RWPE2 (cell line): ENCODE results near the gene ASB15.

ENCODE experiments used
- ATAC-seq: fragments of 200-7000 bp; cut with Tn5 transposase; 3 replicates; pipeline ENCODE4 v1.9.1; 2021; ENCODE audit warnings: low read depth
- DNase-seq: peaks from one replicate; pipeline ENCODE4 v3.0.0-alpha.2; 2020; ENCODE audit warnings: low spot score
- H3K27ac ChIP-seq: fragments of 450-650 bp; 2 replicates; pipeline ENCODE4 v1.5.1; 2017; ENCODE audit warnings: mild to moderate bottlenecking; ENCODE audit not compliant: poor library complexity, severe bottlenecking
- H3K27me3 ChIP-seq: fragments of 250-450 bp; sonication (Bioruptor Pico); 2 replicates; pipeline ENCODE4 v1.5.1; 2021; ENCODE audit warnings: mild to moderate bottlenecking, moderate library complexity; ENCODE audit not compliant: insufficient read depth, poor library complexity, severe bottlenecking
- H3K36me3 ChIP-seq: fragments of 250-450 bp; sonication (Bioruptor Pico); 2 replicates; pipeline ENCODE4 v1.5.1; 2020; ENCODE audit warnings: low read depth, mild to moderate bottlenecking, moderate library complexity
- H3K4me1 ChIP-seq: fragments of 250-450 bp; sonication (Bioruptor Pico); 2 replicates; pipeline ENCODE4 v1.5.1; 2021; ENCODE audit warnings: mild to moderate bottlenecking, moderate library complexity; ENCODE audit not compliant: insufficient read depth, poor library complexity, severe bottlenecking
- H3K4me3 ChIP-seq: fragments of 250-450 bp; sonication (Bioruptor Pico); 2 replicates; pipeline ENCODE4 v1.5.1; 2021; ENCODE audit warnings: mild to moderate bottlenecking, moderate library complexity; ENCODE audit not compliant: severe bottlenecking
- H3K9me3 ChIP-seq: fragments of 250-450 bp; sonication (Bioruptor Pico); 2 replicates; pipeline ENCODE4 v1.5.1; 2021; ENCODE audit warnings: mild to moderate bottlenecking, moderate library complexity; ENCODE audit not compliant: severe bottlenecking
- TF ChIP-seq, protein P1 (sequence below): fragments of 450-650 bp; IDR thresholded peaks from one replicate; pipeline ENCODE4 v1.5.1; 2017; ENCODE audit warnings: mild to moderate bottlenecking, moderate library complexity; ENCODE audit not compliant: poor library complexity, severe bottlenecking

Gene ASB15

DNA sequence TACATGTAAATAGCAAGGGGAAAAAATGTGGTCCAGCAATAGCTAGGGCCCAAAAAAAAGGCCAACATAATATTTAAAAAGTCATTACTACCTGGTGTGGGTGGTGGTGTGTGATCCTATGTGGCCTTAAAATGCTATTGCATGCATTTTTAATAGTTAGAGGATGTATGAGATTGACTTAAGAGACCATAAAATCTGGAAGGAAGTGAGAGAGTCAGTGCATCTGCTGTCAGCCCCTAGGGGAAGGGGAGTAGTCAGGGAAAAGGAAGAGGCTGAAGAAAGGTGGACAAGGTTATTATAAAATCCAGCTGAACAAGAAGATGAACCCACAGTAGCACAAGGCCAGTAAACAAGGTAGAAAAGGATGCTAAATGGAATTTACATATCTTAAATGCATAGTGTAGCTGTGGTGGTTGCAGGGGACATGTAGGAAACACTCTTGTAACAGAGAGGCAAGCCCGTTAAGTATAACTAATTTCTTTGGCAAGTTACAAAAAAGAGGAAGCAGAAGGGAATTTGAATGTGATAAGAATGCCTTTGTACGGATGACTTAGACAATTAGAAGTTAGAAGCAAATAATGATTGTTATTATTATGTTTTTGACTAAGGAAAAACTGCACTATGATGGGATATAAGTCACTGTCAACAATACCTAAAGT is 32.1 kb upstream of the ASB15 start:
- no peak overlapping the region for H3K4me3 ChIP-seq
- DNase-seq (no peak), ATAC-seq (no peak)
- no peaks in the 10 kb centered on the region for H3K36me3 ChIP-seq
- H3K27me3 ChIP-seq = no peaks in the 10 kb centered on the region
- no peaks in the 10 kb centered on the region for H3K9me3 ChIP-seq
- no peak overlapping the region for H3K27ac ChIP-seq
- H3K4me1 ChIP-seq = peaks cover 8% of the 10 kb centered on the region
- TF ChIP-seq, protein P1, sequence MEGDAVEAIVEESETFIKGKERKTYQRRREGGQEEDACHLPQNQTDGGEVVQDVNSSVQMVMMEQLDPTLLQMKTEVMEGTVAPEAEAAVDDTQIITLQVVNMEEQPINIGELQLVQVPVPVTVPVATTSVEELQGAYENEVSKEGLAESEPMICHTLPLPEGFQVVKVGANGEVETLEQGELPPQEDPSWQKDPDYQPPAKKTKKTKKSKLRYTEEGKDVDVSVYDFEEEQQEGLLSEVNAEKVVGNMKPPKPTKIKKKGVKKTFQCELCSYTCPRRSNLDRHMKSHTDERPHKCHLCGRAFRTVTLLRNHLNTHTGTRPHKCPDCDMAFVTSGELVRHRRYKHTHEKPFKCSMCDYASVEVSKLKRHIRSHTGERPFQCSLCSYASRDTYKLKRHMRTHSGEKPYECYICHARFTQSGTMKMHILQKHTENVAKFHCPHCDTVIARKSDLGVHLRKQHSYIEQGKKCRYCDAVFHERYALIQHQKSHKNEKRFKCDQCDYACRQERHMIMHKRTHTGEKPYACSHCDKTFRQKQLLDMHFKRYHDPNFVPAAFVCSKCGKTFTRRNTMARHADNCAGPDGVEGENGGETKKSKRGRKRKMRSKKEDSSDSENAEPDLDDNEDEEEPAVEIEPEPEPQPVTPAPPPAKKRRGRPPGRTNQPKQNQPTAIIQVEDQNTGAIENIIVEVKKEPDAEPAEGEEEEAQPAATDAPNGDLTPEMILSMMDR = no peak

DNA sequence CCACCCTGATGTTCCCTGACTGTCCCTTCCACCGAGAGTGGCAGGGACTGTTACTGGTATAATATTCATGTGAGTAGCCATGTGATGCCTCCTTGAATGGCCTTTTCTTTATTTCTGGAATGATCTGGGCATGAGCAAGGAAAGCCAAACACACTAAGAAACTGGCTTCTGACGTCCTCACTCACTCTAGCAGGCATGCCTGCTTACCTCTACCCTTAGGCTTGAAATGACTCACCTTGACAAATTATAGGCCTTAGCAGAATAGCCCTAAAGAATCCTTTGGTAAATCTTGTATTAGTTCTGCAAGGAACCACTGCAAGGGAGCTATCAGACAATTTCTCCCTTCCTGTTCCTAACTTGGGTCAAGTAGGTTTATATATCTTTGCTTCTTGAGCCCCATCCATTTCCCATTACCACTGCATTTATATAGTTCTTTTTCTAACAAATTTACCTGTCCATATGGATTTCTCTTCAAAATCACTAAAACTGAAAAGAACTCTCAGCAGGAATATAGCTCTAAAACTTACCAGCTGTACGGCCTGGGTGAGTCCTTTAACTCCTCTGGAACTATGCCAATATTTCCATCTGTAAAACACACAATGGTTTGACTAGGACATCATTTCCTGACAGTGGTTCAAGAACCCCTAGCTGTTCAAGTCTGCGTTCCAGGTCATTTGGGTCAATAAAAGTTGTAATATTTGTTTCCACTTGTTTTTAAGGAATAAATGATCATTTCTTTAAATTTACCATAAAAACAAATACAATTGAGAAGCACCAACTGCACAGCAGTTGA is 31.0 kb upstream of the ASB15 start:
- Histone ChIP-seq H3K4me1 (peaks cover 8% of the 10 kb centered on the region), H3K27me3 (no peaks in the 10 kb centered on the region), H3K9me3 (no peaks in the 10 kb centered on the region), H3K4me3 (no peak overlapping the region), H3K27ac (peak overlapping the region; percentile 13), H3K36me3 (no peaks in the 10 kb centered on the region)
- ATAC-seq = peak; percentile 97
- TF ChIP-seq, protein P1 = no peak
- no peak for DNase-seq

DNA sequence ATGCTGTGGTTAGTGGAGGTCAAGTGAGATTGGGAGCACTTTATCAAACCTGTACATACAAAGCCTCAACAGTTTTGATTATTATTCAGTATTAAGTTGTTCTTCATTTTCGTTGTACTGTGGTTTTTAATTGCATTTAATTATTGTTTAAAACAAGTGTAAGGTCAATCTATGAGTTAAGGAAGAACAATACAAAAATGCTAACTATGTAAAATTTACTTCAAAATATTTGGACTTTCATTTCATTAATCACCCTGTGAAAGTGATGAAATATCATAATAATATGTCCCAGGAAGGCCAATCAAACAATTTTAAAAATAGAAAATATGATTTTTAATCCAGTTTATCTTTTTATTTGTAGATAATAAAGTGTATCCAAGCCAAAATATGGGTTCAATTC is 30.4 kb upstream of the ASB15 start:
- Histone ChIP-seq H3K36me3 (no peaks in the 10 kb centered on the region), H3K9me3 (no peaks in the 10 kb centered on the region), H3K4me3 (no peak overlapping the region), H3K27ac (peak overlapping the region; percentile 13), H3K27me3 (no peaks in the 10 kb centered on the region), H3K4me1 (peaks cover 8% of the 10 kb centered on the region)
- DNase-seq (no peak), ATAC-seq (no peak)
- TF ChIP-seq, protein P1 = no peak

DNA sequence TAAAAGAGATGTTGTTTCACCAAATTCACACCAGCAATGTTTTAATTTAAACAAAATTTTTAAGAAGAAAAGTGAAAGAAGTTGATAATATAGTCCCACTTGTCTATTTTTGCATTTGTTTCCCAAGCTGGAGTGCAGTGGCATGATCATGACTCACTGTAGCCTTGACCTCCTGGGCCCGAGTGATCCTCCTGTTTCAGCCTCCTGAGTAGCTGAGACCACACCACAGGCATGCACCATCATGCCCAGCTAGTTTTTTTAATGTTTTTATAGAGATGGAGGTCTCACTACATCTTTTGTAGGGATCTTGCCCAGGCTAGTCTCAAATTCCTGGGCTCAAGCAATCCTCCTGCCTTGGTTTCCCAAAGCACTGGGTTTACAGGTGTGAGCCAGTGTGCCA is 29.9 kb upstream of the ASB15 start:
- no peaks in the 10 kb centered on the region for H3K36me3 ChIP-seq
- TF ChIP-seq, protein P1 = no peak
- no peaks in the 10 kb centered on the region for H3K27me3 ChIP-seq
- DNase-seq = no peak
- no peaks in the 10 kb centered on the region for H3K9me3 ChIP-seq
- ATAC-seq = no peak; the same call in 2 of the 3 replicates
- no peak overlapping the region for H3K4me3 ChIP-seq
- peaks cover 8% of the 10 kb centered on the region for H3K4me1 ChIP-seq
- H3K27ac ChIP-seq = no peak overlapping the region

DNA sequence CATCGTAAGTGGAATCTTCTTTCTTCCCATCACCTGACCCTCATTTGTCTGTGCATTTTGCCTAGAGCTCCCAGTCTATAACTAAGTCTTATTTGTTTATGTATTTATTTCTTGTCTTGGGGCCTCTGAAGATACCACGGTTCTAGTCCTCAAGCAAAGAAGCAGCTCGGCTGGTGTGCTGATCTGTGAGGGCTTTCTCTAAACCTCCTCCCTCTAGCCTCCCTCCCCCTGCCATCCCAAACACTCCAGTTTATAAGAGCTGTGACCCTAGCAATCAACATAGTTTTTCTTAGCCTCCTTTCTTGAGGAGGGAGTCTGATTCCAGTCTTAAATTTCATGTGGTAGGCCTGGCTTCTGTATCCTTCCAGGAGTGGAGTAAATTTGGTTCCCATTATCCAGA is 28.3 kb upstream of the ASB15 start:
- TF ChIP-seq, protein P1 = no peak
- no peaks in the 10 kb centered on the region for H3K27me3 ChIP-seq
- H3K9me3 ChIP-seq = no peaks in the 10 kb centered on the region
- H3K4me3 ChIP-seq = no peak overlapping the region
- no peak for DNase-seq
- H3K4me1 ChIP-seq = peaks cover 8% of the 10 kb centered on the region
- ATAC-seq = no peak
- H3K36me3 ChIP-seq = no peaks in the 10 kb centered on the region
- no peak overlapping the region for H3K27ac ChIP-seq
